Measurements from ENCODE around the gene APOBEC3C. TPM values are rescaled to one million over a fixed set of nuclear protein-coding genes. Genes with fewer than 3 reads are reported as not detected.
"Not testable (repeated sequence)": the region's sequence is repeated elsewhere in the genome, so short reads cannot be mapped to it uniquely, and the experiment has no call there.

APOBEC3C gene
- polyA plus RNA-seq, 1 donor = 13.9 TPM

DNA sequence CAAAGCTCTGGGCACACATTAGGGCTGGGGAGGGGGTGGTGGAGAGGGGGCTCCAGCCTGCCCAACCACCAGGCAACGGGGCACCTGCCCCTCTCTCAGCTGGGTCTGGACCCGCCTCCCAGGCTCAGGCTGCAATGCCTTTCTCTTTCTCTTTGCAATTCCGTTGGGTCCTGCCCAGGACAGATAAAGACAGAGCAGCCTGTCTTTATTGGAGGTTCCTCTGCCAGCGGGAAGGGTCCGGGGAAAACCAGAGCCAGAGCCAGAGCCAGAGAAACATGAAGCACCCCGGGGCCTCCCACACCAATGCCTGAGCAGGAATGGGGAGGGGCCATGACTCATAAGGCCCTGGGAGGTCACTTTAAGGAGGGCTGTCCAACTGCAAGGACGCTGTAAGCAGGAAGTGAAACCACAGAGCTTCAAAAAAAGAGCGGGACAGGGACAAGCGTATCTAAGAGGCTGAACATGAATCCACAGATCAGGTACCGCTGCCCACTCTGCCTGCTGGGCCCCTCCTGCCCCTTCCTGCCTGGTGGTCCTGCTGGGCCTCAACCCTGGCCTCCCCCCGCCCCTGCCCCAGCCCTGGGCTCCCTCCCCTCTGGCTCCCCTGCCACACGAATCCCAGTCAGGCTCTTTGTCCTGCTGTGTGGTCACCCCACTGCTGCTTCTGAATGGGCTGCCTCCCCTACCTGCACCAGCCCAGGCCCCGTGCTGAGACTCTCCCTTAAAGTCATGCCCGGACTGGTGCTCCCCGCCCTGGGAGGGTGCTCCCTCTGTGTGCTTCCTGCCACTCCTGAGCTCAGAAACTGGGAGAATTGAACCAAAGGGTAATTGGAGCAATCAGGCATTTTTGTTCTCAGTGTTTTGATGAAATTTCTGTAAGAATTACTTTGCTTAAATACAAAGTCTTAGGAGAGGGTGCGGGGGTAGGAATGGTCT lies 31.8 kb upstream of the APOBEC3C start, which contains the start of gene APOBEC3B:
APOBEC3B (plus strand) TSS at position 356 of the 936 bp plus-strand sequence; CDS start at position 463, 107 bp downstream.
- H3K4me3 ChIP-seq (ENCODE audit: low read length) = peak within 1 kb of the TSS; percentile 37
- H3K27me3 ChIP-seq (ENCODE audit: control insufficient read depth, insufficient read depth, low read length) = no peaks in the 10 kb centered on the region
- no peaks in the 10 kb centered on the region for H3K36me3 ChIP-seq (ENCODE audit: control insufficient read depth, insufficient read depth, low read length)
- DNase-seq = peak; percentile 85 to 88
- peaks cover 7% of the 10 kb centered on the region for H3K4me1 ChIP-seq (ENCODE audit: control insufficient read depth, insufficient read depth, low read length)
- H3K27ac ChIP-seq (ENCODE audit: low read length) = peak within 1 kb of the TSS; percentile 68
- no CpG with 5 or more reads among the region's 16 CpGs for WGBS (ENCODE audit: insufficient coverage, low lambda C conversion rate)
- peaks cover 2% of the 10 kb centered on the region for H3K9me3 ChIP-seq (ENCODE audit: control insufficient read depth, low read depth, low read length)

DNA sequence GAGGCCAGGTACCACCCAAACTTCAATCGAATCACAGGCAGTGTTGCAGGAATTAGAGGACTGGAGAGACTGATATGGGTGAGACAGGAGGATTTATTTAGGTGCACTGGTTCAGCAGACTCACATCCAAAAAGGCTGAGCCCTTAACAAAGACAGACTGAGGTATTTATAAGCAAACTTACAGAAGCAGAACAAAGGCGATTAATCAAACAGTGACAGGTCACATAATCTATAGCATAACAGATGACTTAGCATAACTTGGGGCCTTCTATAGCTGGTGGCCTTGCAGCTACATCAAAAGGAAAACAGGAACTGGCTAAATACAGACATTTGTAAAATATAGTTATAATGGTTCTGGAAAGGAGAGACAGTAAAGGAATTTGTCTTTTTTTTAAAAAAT lies 29.8 kb upstream of the APOBEC3C start:
- peak overlapping the region; percentile 15 for H3K27ac ChIP-seq (ENCODE audit: low read length)
- H3K9me3 ChIP-seq (ENCODE audit: control insufficient read depth, low read depth, low read length) = peaks cover 2% of the 10 kb centered on the region
- no peaks in the 10 kb centered on the region for H3K36me3 ChIP-seq (ENCODE audit: control insufficient read depth, insufficient read depth, low read length)
- no peak for DNase-seq
- H3K27me3 ChIP-seq (ENCODE audit: control insufficient read depth, insufficient read depth, low read length) = no peaks in the 10 kb centered on the region
- no peak overlapping the region for H3K4me3 ChIP-seq (ENCODE audit: low read length)
- H3K4me1 ChIP-seq (ENCODE audit: control insufficient read depth, insufficient read depth, low read length) = peaks cover 7% of the 10 kb centered on the region
- no CpG with 5 or more reads among the region's 2 CpGs for WGBS (ENCODE audit: insufficient coverage, low lambda C conversion rate)

DNA sequence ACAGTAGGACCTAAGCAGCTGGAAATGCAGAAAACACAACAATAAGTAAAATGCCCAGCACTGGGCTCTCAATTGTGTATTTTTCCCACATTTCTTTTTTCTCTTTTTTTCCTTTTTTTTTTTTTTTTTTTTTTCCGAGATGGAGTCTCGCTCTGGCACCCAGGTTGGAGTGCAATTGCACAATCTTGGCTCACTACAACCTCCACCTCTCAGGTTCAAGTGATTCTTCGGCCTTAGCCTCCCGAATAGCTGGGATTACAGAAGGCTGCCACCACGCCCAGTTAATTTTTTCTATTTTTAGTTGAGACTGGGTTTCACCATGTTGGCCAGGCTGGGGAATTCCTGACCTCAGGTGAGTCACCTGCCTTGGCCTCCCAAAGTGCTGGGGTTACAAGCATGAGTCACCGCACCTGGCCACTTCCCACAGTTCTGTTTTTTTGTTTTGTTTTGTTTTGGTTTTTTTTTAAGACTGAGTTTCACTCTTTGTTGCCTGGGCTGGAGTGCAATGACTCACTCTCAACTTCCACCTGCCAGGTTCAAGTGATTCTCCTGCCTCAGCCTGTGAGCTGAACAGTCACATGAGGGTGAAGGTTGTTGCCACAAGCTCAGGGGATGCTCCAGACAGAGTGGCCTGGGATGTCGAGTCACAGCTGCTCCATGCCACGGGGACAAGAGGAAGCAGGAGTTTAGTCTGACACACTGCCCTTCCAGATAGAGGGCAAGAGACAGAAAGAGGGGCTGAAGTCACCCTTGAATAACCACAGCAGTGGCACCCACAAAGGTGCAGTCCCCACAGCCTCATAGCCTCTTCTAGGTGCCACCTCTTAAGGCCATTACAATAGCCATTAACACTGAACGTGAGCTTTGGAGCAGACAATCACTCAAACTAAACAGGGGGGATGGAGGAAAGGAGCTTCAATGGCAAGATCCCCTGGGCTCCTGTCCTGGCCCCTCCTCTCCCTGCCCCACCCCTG lies 29.0 kb upstream of the APOBEC3C start:
- H3K27me3 ChIP-seq (ENCODE audit: control insufficient read depth, insufficient read depth, low read length); H3K4me1 ChIP-seq (ENCODE audit: control insufficient read depth, insufficient read depth, low read length); H3K36me3 ChIP-seq (ENCODE audit: control insufficient read depth, insufficient read depth, low read length); H3K9me3 ChIP-seq (ENCODE audit: control insufficient read depth, low read depth, low read length); H3K4me3 ChIP-seq (ENCODE audit: low read length): not testable (repeated sequence)
- DNase-seq = peak; percentile 27 to 42
- no CpG with 5 or more reads among the region's 9 CpGs for WGBS (ENCODE audit: insufficient coverage, low lambda C conversion rate)
- peak overlapping the region; percentile 15 for H3K27ac ChIP-seq (ENCODE audit: low read length)

DNA sequence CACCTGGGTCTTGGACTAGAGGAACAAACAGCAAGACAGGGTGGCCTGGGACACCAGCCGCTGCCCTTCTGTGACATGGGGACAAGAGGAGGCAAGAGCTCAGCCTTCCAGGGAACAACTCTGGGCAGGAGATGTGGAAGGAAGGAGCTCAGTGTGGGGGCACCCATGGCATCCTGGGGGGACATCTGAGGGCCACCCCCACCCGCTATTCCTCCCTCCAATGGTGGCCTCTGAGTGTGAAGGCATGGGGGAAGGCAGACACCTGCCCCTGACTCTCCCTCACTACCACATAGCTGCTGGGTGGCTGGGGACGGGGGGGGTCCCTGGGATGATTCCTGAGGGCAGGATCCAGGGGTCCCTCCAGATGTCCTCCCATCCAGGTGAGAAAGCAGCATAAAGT lies 27.4 kb upstream of the APOBEC3C start:
- H3K4me3 ChIP-seq (ENCODE audit: low read length) = no peak overlapping the region
- H3K4me1 ChIP-seq (ENCODE audit: control insufficient read depth, insufficient read depth, low read length) = peaks cover 4% of the 10 kb centered on the region
- H3K27ac ChIP-seq (ENCODE audit: low read length) = no peak overlapping the region
- H3K27me3 ChIP-seq (ENCODE audit: control insufficient read depth, insufficient read depth, low read length) = no peaks in the 10 kb centered on the region
- peaks cover 2% of the 10 kb centered on the region for H3K9me3 ChIP-seq (ENCODE audit: control insufficient read depth, low read depth, low read length)
- H3K36me3 ChIP-seq (ENCODE audit: control insufficient read depth, insufficient read depth, low read length) = no peaks in the 10 kb centered on the region
- WGBS (ENCODE audit: insufficient coverage, low lambda C conversion rate) = no CpG with 5 or more reads among the region's 3 CpGs
- no peak for DNase-seq

DNA sequence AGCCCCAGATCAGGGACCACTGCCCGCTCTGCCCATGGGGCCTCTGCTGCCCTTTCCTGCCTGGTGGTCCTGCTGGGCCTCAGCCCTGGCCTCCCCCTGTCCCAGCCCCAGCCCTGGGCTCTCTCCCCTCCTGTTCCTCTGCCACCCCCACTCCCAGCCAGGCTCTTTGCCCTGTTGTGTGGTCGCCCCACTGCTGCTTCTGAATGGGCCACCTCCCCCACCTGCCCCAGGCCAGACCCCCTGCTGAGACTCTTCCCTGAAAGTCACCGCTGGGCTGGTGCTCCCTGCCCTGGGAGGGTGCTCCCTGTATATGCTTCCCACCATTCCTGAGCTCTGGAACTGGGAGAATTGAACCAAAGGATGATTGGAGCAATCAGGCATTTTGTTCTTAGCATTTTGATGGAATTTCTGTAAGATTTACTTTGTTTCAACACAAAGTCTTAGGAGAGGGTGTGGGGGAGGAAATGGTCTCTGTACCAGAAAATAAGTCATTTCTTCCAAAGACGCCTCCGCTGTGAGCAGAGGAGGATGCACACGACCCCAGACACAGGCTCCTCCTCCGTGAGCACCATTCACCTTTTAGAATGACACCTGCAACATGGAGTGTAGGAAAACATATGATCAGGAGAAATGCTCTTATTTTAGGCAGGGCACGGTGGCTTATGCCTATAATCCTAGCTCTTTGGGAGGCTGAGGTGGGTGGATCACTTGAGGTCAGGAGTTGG lies 26.7 kb upstream of the APOBEC3C start:
- Histone ChIP-seq H3K27me3 (ENCODE audit: control insufficient read depth, insufficient read depth, low read length) (no peaks in the 10 kb centered on the region), H3K36me3 (ENCODE audit: control insufficient read depth, insufficient read depth, low read length) (no peaks in the 10 kb centered on the region), H3K4me1 (ENCODE audit: control insufficient read depth, insufficient read depth, low read length) (peaks cover 3% of the 10 kb centered on the region), H3K9me3 (ENCODE audit: control insufficient read depth, low read depth, low read length) (peaks cover 2% of the 10 kb centered on the region), H3K27ac (ENCODE audit: low read length) (no peak overlapping the region), H3K4me3 (ENCODE audit: low read length) (no peak overlapping the region)
- no peak for DNase-seq
- WGBS (ENCODE audit: insufficient coverage, low lambda C conversion rate) = no CpG with 5 or more reads among the region's 8 CpGs

DNA sequence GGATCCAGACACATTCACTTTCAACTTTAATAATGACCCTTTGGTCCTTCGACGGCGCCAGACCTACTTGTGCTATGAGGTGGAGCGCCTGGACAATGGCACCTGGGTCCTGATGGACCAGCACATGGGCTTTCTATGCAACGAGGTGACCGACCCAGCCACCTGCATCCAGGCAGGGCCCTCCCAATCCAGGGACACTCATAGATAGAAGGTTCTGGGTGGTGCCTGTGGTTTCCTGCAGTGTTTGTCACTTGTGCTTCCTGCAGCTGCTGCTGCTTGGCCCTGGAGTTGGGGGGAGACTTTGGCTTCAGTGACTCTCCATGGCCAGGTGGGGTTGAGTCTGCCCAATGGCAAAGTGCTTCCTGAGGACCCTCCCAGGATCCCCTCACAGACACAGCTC lies 24.6 kb upstream of the APOBEC3C start:
- H3K9me3 ChIP-seq (ENCODE audit: control insufficient read depth, low read depth, low read length) = no peaks in the 10 kb centered on the region
- no CpG with 5 or more reads among the region's 6 CpGs for WGBS (ENCODE audit: insufficient coverage, low lambda C conversion rate)
- no peaks in the 10 kb centered on the region for H3K27me3 ChIP-seq (ENCODE audit: control insufficient read depth, insufficient read depth, low read length)
- no peaks in the 10 kb centered on the region for H3K4me1 ChIP-seq (ENCODE audit: control insufficient read depth, insufficient read depth, low read length)
- H3K36me3 ChIP-seq (ENCODE audit: control insufficient read depth, insufficient read depth, low read length) = no peaks in the 10 kb centered on the region
- H3K27ac ChIP-seq (ENCODE audit: low read length) = no peak overlapping the region
- no peak for DNase-seq
- no peak overlapping the region for H3K4me3 ChIP-seq (ENCODE audit: low read length)

DNA sequence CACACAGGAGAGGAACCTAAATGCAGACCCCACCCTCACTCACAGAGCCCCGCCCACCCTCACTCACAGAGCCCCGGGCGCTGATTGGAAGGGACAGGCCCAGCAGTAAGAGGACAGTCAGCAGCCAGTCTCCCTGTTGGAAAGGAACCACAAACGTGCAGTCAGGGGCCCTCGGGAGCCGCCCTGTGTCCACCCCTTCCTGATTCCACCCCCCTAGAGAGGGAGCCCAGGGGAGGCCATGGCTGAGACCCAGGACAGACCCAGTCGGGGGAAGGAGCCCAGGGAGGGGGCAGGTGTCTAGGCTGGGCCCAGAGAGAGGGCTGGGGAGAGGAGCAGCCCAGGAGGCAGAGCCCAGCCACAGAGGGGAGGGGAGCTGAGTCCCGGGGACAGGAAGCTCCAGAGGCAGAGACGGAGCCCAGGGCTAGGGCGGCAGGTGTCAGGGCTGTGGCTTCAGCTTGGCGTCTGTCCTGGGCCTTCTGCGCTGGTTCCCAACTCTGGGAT lies 21.1 kb upstream of the APOBEC3C start:
- WGBS (ENCODE audit: insufficient coverage, low lambda C conversion rate) = no CpG with 5 or more reads among the region's 12 CpGs
- H3K4me3 ChIP-seq (ENCODE audit: low read length); H3K9me3 ChIP-seq (ENCODE audit: control insufficient read depth, low read depth, low read length); DNase-seq; H3K36me3 ChIP-seq (ENCODE audit: control insufficient read depth, insufficient read depth, low read length); H3K4me1 ChIP-seq (ENCODE audit: control insufficient read depth, insufficient read depth, low read length); H3K27ac ChIP-seq (ENCODE audit: low read length); H3K27me3 ChIP-seq (ENCODE audit: control insufficient read depth, insufficient read depth, low read length): not testable (repeated sequence)

DNA sequence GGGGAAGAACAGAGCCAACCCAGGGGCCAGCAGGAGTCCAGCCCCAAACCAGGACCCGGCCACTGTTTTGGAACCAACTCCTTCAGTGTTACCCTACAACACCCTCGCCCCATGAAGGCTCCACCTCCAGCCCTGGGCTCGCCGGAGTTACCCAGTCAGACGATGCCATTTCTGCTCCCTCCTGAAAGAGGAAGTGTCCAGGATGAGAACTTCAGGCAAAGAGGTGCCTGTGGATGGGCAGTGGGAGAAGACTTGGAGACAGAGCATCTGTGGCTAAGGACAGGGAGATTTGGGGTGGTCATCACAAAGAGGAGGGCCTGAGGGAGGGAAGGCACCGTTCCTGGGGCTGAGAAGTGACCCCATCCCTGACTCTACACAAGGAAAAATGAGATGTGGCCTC lies 18.0 kb upstream of the APOBEC3C start:
- Histone ChIP-seq H3K27me3 (ENCODE audit: control insufficient read depth, insufficient read depth, low read length) (no peaks in the 10 kb centered on the region), H3K4me1 (ENCODE audit: control insufficient read depth, insufficient read depth, low read length) (no peaks in the 10 kb centered on the region), H3K9me3 (ENCODE audit: control insufficient read depth, low read depth, low read length) (peaks cover 8% of the 10 kb centered on the region), H3K4me3 (ENCODE audit: low read length) (no peak overlapping the region), H3K36me3 (ENCODE audit: control insufficient read depth, insufficient read depth, low read length) (no peaks in the 10 kb centered on the region), H3K27ac (ENCODE audit: low read length) (no peak overlapping the region)
- no peak for DNase-seq
- no CpG with 5 or more reads among the region's 6 CpGs for WGBS (ENCODE audit: insufficient coverage, low lambda C conversion rate)

DNA sequence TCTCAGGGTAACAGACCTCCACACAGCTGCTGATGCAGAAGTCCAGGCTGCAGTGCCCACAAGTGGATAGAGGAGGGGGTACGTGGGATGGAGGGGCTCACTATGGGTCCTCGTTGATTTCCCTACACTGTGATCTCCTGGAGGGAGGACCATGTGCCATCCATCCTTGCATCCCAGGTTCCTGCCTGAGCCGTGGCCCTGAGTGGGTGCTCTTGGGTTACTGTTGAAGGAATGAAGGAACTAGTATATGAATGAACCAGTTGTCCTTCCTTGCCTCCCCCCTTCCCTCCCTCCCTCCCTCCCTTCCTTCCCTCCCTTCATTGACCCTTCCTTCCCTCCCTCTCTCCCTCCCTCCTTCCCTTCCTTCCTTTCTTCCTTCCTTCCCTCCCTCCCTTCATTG lies 16.5 kb upstream of the APOBEC3C start:
- Histone ChIP-seq H3K4me3 (ENCODE audit: low read length) (no peak overlapping the region), H3K27me3 (ENCODE audit: control insufficient read depth, insufficient read depth, low read length) (no peaks in the 10 kb centered on the region), H3K4me1 (ENCODE audit: control insufficient read depth, insufficient read depth, low read length) (no peaks in the 10 kb centered on the region), H3K9me3 (ENCODE audit: control insufficient read depth, low read depth, low read length) (peaks cover 8% of the 10 kb centered on the region), H3K36me3 (ENCODE audit: control insufficient read depth, insufficient read depth, low read length) (no peaks in the 10 kb centered on the region), H3K27ac (ENCODE audit: low read length) (no peak overlapping the region)
- WGBS (ENCODE audit: insufficient coverage, low lambda C conversion rate) = no CpG with 5 or more reads among the region's 3 CpGs
- DNase-seq = no peak
